HepG2 (cell line): ENCODE results near the gene WWP2. TPM values are rescaled to one million over a fixed set of nuclear protein-coding genes. Genes with fewer than 3 reads are reported as not detected.
A peak's percentile ranks its signal among the peaks of the same experiment; 100 is the strongest.

ENCODE experiments used
- BATF2 ChIP-seq: sonication (generic); formaldehyde crosslinking; IDR thresholded peaks from 2 replicates; pipeline ENCODE4 v1.8.0; 2022; ENCODE audit warnings: mild to moderate bottlenecking, missing genetic modification reagents, moderate library complexity
- HDAC2 ChIP-seq: sonication (generic); formaldehyde crosslinking; IDR thresholded peaks from 2 replicates; pipeline ENCODE4 v1.4.0; 2020; ENCODE audit warnings: missing genetic modification reagents
- ISL2 ChIP-seq: sonication (generic); formaldehyde crosslinking; IDR thresholded peaks from 2 replicates; pipeline ENCODE4 v1.5.0; 2020; ENCODE audit warnings: missing genetic modification reagents
- KDM2A ChIP-seq: sonication (generic); formaldehyde crosslinking; IDR thresholded peaks from 2 replicates; pipeline ENCODE4 v1.4.0; 2020; ENCODE audit warnings: low read depth, missing genetic modification reagents, borderline replicate concordance
- KMT2B ChIP-seq: IDR thresholded peaks from 2 replicates; pipeline ENCODE4 v1.6.1; 2016; ENCODE audit warnings: missing genetic modification reagents, missing compliant biosample characterization
- MAX ChIP-seq: IDR thresholded peaks from 2 replicates; pipeline ENCODE4 v1.6.1; 2012; ENCODE audit warnings: inconsistent platforms
- MED8 ChIP-seq: sonication (generic); formaldehyde crosslinking; IDR thresholded peaks from 2 replicates; pipeline ENCODE4 v1.8.1; 2023; ENCODE audit warnings: mild to moderate bottlenecking, missing genetic modification reagents; ENCODE audit not compliant: insufficient replicate concordance
- NR2F6 ChIP-seq, 2 experiments: IDR thresholded peaks; 2 replicates each; pipeline ENCODE4 v1.6.1; 2016; ENCODE audit warnings: antibody characterized with exemption in 1 of 2, mild to moderate bottlenecking in 1 of 2
- TCF7L2 ChIP-seq: IDR thresholded peaks from 2 replicates; pipeline ENCODE4 v1.6.1; 2011; ENCODE audit warnings: mild to moderate bottlenecking, low read depth, low read length, moderate library complexity
- ZBTB38 ChIP-seq: sonication (generic); formaldehyde crosslinking; IDR thresholded peaks from 2 replicates; pipeline ENCODE4 v1.5.1; 2020; ENCODE audit warnings: mild to moderate bottlenecking, missing genetic modification reagents
- ZNF30 ChIP-seq: sonication (generic); formaldehyde crosslinking; IDR thresholded peaks from 2 replicates; pipeline ENCODE4 v1.5.0; 2020; ENCODE audit warnings: mild to moderate bottlenecking, missing genetic modification reagents
- ZNF33B ChIP-seq: sonication (generic); formaldehyde crosslinking; IDR thresholded peaks from 2 replicates; pipeline ENCODE4 v1.5.1; 2020; ENCODE audit warnings: mild to moderate bottlenecking, missing genetic modification reagents
- ZNF607 ChIP-seq: sonication (generic); formaldehyde crosslinking; IDR thresholded peaks from 2 replicates; pipeline ENCODE4 v1.5.1; 2020; ENCODE audit warnings: missing genetic modification reagents, mild to moderate bottlenecking, borderline replicate concordance
- ZNF614 ChIP-seq: IDR thresholded peaks from 2 replicates; pipeline ENCODE4 v1.6.1; 2018; ENCODE audit warnings: missing biosample characterization, missing genetic modification reagents, inconsistent platforms, borderline replicate concordance
- ZZZ3 ChIP-seq: sonication (generic); formaldehyde crosslinking; IDR thresholded peaks from 2 replicates; pipeline ENCODE4 v1.4.0; 2020; ENCODE audit warnings: missing genetic modification reagents, mild to moderate bottlenecking, borderline replicate concordance
- polyA plus RNA-seq, 8 experiments: library from polyadenylated mRNA; depleted of rRNA in 3 of 8; stranded (reverse) in 7 of 8; unstranded in 1 of 8; fragments of >200 nt; fragmentation: Illumina TruSeq in 4 of 8; extraction: Trizol in 4 of 8; gene quantifications; 2 replicates each; pipeline versions ENCODE4 v1.2.1 to v1.2.3, GENCODE V29; 2011 to 2016; ENCODE audit warnings: low read depth in 4 of 8, missing spikeins in 1 of 8, mixed read lengths in 1 of 8; ENCODE audit not compliant: insufficient read depth in 1 of 8
- total RNA-seq, 5 experiments: library from RNA; depleted of rRNA; stranded (reverse); fragments of >200 nt; fragmentation: Illumina TruSeq; extraction: Trizol; gene quantifications; 2 replicates each; pipeline ENCODE4 v1.2.3, GENCODE V29; 2016; ENCODE audit warnings: low read depth in 1 of 5
- TF ChIP-seq, protein P1 (sequence below): sonication (generic); formaldehyde crosslinking; IDR thresholded peaks from 2 replicates; pipeline ENCODE4 v1.5.1; 2020; ENCODE audit warnings: missing genetic modification reagents, mild to moderate bottlenecking, borderline replicate concordance
- TF ChIP-seq, protein P2 (sequence below): sonication (generic); formaldehyde crosslinking; IDR thresholded peaks from 2 replicates; pipeline ENCODE4 v1.9.0; 2022; ENCODE audit warnings: missing genetic modification reagents, mild to moderate bottlenecking, borderline replicate concordance
- TF ChIP-seq, protein P3 (sequence below): sonication (generic); formaldehyde crosslinking; conservative IDR thresholded peaks from 2 replicates; pipeline ENCODE4 v1.5.0; 2020; ENCODE audit warnings: missing genetic modification reagents
- TF ChIP-seq, protein P4 (sequence below): IDR thresholded peaks from 2 replicates; pipeline ENCODE4 v1.6.1; 2018; ENCODE audit warnings: missing genetic modification reagents
- TF ChIP-seq, protein P5 (sequence below): sonication (generic); formaldehyde crosslinking; IDR thresholded peaks from 2 replicates; pipeline ENCODE4 v1.5.1; 2020; ENCODE audit warnings: mild to moderate bottlenecking, missing genetic modification reagents, moderate library complexity

WWP2 gene
- total and polyA plus RNA-seq, 2 of the 13 experiments (the other 11 are each of a cell fraction or from before 2014, with no cell fraction given): 11.4 to 28.2 TPM

GRCh38 chr16:69859105-69859989 lies 97.2 kb downstream of the WWP2 start (continued):
- TF ChIP-seq, protein P1, sequence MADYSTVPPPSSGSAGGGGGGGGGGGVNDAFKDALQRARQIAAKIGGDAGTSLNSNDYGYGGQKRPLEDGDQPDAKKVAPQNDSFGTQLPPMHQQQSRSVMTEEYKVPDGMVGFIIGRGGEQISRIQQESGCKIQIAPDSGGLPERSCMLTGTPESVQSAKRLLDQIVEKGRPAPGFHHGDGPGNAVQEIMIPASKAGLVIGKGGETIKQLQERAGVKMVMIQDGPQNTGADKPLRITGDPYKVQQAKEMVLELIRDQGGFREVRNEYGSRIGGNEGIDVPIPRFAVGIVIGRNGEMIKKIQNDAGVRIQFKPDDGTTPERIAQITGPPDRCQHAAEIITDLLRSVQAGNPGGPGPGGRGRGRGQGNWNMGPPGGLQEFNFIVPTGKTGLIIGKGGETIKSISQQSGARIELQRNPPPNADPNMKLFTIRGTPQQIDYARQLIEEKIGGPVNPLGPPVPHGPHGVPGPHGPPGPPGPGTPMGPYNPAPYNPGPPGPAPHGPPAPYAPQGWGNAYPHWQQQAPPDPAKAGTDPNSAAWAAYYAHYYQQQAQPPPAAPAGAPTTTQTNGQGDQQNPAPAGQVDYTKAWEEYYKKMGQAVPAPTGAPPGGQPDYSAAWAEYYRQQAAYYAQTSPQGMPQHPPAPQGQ (CRISPR knock-in tag): no peak
- TF ChIP-seq, protein P2, sequence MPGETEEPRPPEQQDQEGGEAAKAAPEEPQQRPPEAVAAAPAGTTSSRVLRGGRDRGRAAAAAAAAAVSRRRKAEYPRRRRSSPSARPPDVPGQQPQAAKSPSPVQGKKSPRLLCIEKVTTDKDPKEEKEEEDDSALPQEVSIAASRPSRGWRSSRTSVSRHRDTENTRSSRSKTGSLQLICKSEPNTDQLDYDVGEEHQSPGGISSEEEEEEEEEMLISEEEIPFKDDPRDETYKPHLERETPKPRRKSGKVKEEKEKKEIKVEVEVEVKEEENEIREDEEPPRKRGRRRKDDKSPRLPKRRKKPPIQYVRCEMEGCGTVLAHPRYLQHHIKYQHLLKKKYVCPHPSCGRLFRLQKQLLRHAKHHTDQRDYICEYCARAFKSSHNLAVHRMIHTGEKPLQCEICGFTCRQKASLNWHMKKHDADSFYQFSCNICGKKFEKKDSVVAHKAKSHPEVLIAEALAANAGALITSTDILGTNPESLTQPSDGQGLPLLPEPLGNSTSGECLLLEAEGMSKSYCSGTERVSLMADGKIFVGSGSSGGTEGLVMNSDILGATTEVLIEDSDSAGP: peak; percentile 46; the same call in 1 of the 2 replicates
- no peak for TF ChIP-seq TCF7L2
- TF ChIP-seq BATF2: no peak
- TF ChIP-seq ZNF614: peak; percentile 65; the same call in 1 of the 2 replicates
- peak; percentile 85 for TF ChIP-seq NR2F6 (IDR thresholded peaks at IDR 0.05)
- TF ChIP-seq NR2F6 (CRISPR knock-in tag; IDR thresholded peaks at IDR 0.05): peak; percentile 90
- 0 out of 2 replicates have a peak, but pooled peaks have one; percentile 50 for TF ChIP-seq ZNF33B (CRISPR knock-in tag)
- TF ChIP-seq, protein P3, sequence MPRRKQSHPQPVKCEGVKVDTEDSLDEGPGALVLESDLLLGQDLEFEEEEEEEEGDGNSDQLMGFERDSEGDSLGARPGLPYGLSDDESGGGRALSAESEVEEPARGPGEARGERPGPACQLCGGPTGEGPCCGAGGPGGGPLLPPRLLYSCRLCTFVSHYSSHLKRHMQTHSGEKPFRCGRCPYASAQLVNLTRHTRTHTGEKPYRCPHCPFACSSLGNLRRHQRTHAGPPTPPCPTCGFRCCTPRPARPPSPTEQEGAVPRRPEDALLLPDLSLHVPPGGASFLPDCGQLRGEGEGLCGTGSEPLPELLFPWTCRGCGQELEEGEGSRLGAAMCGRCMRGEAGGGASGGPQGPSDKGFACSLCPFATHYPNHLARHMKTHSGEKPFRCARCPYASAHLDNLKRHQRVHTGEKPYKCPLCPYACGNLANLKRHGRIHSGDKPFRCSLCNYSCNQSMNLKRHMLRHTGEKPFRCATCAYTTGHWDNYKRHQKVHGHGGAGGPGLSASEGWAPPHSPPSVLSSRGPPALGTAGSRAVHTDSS (CRISPR knock-in tag): no peak
- TF ChIP-seq, protein P4, sequence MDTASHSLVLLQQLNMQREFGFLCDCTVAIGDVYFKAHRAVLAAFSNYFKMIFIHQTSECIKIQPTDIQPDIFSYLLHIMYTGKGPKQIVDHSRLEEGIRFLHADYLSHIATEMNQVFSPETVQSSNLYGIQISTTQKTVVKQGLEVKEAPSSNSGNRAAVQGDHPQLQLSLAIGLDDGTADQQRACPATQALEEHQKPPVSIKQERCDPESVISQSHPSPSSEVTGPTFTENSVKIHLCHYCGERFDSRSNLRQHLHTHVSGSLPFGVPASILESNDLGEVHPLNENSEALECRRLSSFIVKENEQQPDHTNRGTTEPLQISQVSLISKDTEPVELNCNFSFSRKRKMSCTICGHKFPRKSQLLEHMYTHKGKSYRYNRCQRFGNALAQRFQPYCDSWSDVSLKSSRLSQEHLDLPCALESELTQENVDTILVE (CRISPR knock-in tag): no peak
- TF ChIP-seq MED8 (CRISPR knock-in tag): no peak
- no peak for TF ChIP-seq ISL2 (CRISPR knock-in tag)
- no peak for TF ChIP-seq KDM2A (CRISPR knock-in tag)
- TF ChIP-seq ZBTB38 (CRISPR knock-in tag): peak; percentile 93
- peak; percentile 37 for TF ChIP-seq MAX
- no peak for TF ChIP-seq ZNF30 (CRISPR knock-in tag)
- no peak for TF ChIP-seq ZZZ3 (CRISPR knock-in tag)
- 0 out of 2 replicates have a peak, but pooled peaks have one; percentile 21 for TF ChIP-seq ZNF607 (CRISPR knock-in tag)
- TF ChIP-seq HDAC2 (CRISPR knock-in tag): peak; percentile 93
- TF ChIP-seq KMT2B (CRISPR knock-in tag): no peak
- TF ChIP-seq, protein P5, sequence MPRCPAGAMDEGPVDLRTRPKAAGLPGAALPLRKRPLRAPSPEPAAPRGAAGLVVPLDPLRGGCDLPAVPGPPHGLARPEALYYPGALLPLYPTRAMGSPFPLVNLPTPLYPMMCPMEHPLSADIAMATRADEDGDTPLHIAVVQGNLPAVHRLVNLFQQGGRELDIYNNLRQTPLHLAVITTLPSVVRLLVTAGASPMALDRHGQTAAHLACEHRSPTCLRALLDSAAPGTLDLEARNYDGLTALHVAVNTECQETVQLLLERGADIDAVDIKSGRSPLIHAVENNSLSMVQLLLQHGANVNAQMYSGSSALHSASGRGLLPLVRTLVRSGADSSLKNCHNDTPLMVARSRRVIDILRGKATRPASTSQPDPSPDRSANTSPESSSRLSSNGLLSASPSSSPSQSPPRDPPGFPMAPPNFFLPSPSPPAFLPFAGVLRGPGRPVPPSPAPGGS (CRISPR knock-in tag): peak; percentile 77; the same call in 1 of the 2 replicates
